Heart left ventricle (tissue), 13 donors: ENCODE measurements around the gene ABCA13.

Experiments used
- CTCF ChIP-seq, 12 donors: fragments of 200-600 bp; sonication (generic) in 4 of 12; IDR thresholded peaks; one replicate each; pipeline versions ENCODE4 v1.5.0 to v1.8.0; 2018 to 2022; ENCODE audit warnings: antibody characterized with exemption in 12 of 12, mild to moderate bottlenecking in 5 of 12
- POLR2A ChIP-seq, 2 donors: fragments of 450-650 bp; IDR thresholded peaks; one replicate each; pipeline ENCODE4 v1.6.1; 2017; ENCODE audit warnings: antibody characterized with exemption in 2 of 2, mild to moderate bottlenecking in 2 of 2, moderate library complexity in 2 of 2
- donor health status: ischemic (EF 13 %, LVEDD 7.1; RV severe dilation, severe dysfunction).
- donor health status: DM: no; HTN: yes; CAD: no.
- donor health status: DM: no; HTN: no; CAD: no.
- donor health status: ischemic (EF 25% LVEDD 6.9; RV normal size, moderate dysfunction).
- donor health status: ischemic (EF 25% LVEDD 5.7; RV mildly dilated, moderate dysfunction).
- donor health status: ischemic (EF 35%, LVEDD 5.7; RV mildly dilated, moderate dysfunction).
- donor health status: nonischemic (EF 11% LVEDD 7.7; RV severe dilation, severe dysfunction).
- donor health status: DM: yes; HTN: yes; CAD: no.
- donor health status: PGD.
- donor health status: ischemic (EF 29% LVEDD 5.4; RV normal size, mild dysfunction).
- donor health status: nonischemic (EF 23%, LVEDD 6.1; RV moderate dilation, normal function).

GRCh38 chr7:48512892-48513291 is 341.6 kb downstream of the ABCA13 start:
- TF ChIP-seq CTCF (IDR thresholded peaks at IDR 0.05) (no peak), POLR2A (IDR thresholded peaks at IDR 0.05) (no peak)
